CD14-positive monocyte (primary cell): ENCODE measurements around the gene C5orf58. TPM values are rescaled to one million over a fixed set of nuclear protein-coding genes. Genes with fewer than 3 reads are reported as not detected.

Experiments used
- DNase-seq, 3 donors: peaks; one replicate each; pipeline ENCODE4 v3.0.0-alpha.2; 2011 to 2022
- H2AFZ ChIP-seq: 2 replicates; pipeline ENCODE4 v1.6.0; 2012; ENCODE audit warnings: mild to moderate bottlenecking, low read depth, low read length, inconsistent platforms; ENCODE audit not compliant: insufficient read depth, poor library complexity, severe bottlenecking
- H3K27ac ChIP-seq, 2 donors: 1 replicate in 1 of 2; 2 replicates in 1 of 2; pipeline ENCODE4 v1.5.1; 2012 to 2013; ENCODE audit warnings: low read length in 2 of 2, control low read depth in 1 of 2, inconsistent platforms in 1 of 2, low read depth in 1 of 2, mild to moderate bottlenecking in 1 of 2
- H3K27me3 ChIP-seq, 2 donors: one replicate each; pipeline versions ENCODE4 v1.6.0 to v1.6.1; 2011 to 2013; ENCODE audit warnings: low read length in 2 of 2; ENCODE audit not compliant: control insufficient read depth in 2 of 2, insufficient read depth in 2 of 2
- H3K36me3 ChIP-seq, 2 donors: replicated peaks in 1 of 2; 1 replicate in 1 of 2; 2 replicates in 1 of 2; pipeline versions ENCODE4 v1.5.1 to v1.6.1; 2012 to 2013; ENCODE audit warnings: low read length in 2 of 2, control low read depth in 1 of 2, inconsistent platforms in 1 of 2, mild to moderate bottlenecking in 1 of 2; ENCODE audit not compliant: insufficient read depth in 2 of 2, control insufficient read depth in 1 of 2
- H3K4me1 ChIP-seq, 2 donors: 1 replicate in 1 of 2; 2 replicates in 1 of 2; pipeline versions ENCODE4 v1.5.1 to v1.6.1; 2012 to 2013; ENCODE audit warnings: low read length in 2 of 2, control low read depth in 1 of 2, inconsistent platforms in 1 of 2, mild to moderate bottlenecking in 1 of 2, moderate library complexity in 1 of 2; ENCODE audit not compliant: insufficient read depth in 2 of 2, control insufficient read depth in 1 of 2
- H3K4me2 ChIP-seq: replicated peaks from 2 replicates; pipeline ENCODE3; 2012; ENCODE audit warnings: low read length, moderate library complexity, mild to moderate bottlenecking; ENCODE audit not compliant: poor library complexity, severe bottlenecking; ENCODE audit errors: extremely low read depth
- H3K4me3 ChIP-seq, 3 experiments: fragments of 200-600 bp in 1 of 3; sonication (generic) in 1 of 3; replicated peaks in 1 of 3; 1 replicate in 2 of 3; 2 replicates in 1 of 3; pipeline ENCODE4 v1.5.1; 2011 to 2013; ENCODE audit warnings: low read length in 3 of 3, mild to moderate bottlenecking in 3 of 3, control low read depth in 2 of 3, low read depth in 2 of 3, inconsistent platforms in 1 of 3, moderate library complexity in 1 of 3
- H3K79me2 ChIP-seq: 2 replicates; pipeline ENCODE4 v1.6.0; 2012; ENCODE audit warnings: mild to moderate bottlenecking, control low read depth, inconsistent platforms, low read length, moderate library complexity; ENCODE audit not compliant: insufficient read depth
- H3K9ac ChIP-seq: 2 replicates; pipeline ENCODE4 v1.6.0; 2017; ENCODE audit warnings: low read length, mild to moderate bottlenecking; ENCODE audit not compliant: insufficient read depth, poor library complexity, severe bottlenecking
- H3K9me3 ChIP-seq, 2 donors: replicated peaks in 1 of 2; 1 replicate in 1 of 2; 2 replicates in 1 of 2; pipeline versions ENCODE4 v1.5.1 to v1.6.1; 2012 to 2013; ENCODE audit warnings: low read length in 2 of 2, control low read depth in 1 of 2; ENCODE audit not compliant: control insufficient read depth in 1 of 2, insufficient read depth in 1 of 2
- H4K20me1 ChIP-seq: 2 replicates; pipeline ENCODE4 v1.6.0; 2012; ENCODE audit warnings: mild to moderate bottlenecking, low read length, control low read depth, moderate library complexity; ENCODE audit not compliant: insufficient read depth
- H3K27ac Mint-ChIP-seq, 7 donors: one replicate each; pipeline ENCODE4 v1.8.0; 2020; ENCODE audit warnings: mild to moderate bottlenecking in 7 of 7, mixed read lengths in 7 of 7, moderate library complexity in 6 of 7, inconsistent platforms in 2 of 7
- H3K27me3 Mint-ChIP-seq, 3 donors: one replicate each; pipeline ENCODE4 v1.8.0; 2021 to 2022; ENCODE audit warnings: low read depth in 3 of 3, mild to moderate bottlenecking in 3 of 3, mixed read lengths in 3 of 3, moderate library complexity in 3 of 3, inconsistent platforms in 1 of 3
- H3K36me3 Mint-ChIP-seq, 2 donors: one replicate each; pipeline ENCODE4 v1.8.0; 2020; ENCODE audit warnings: mixed read lengths in 2 of 2, inconsistent platforms in 1 of 2, mild to moderate bottlenecking in 1 of 2
- H3K4me1 Mint-ChIP-seq: one replicate; pipeline ENCODE4 v1.8.0; 2020; ENCODE audit warnings: mild to moderate bottlenecking, mixed read lengths
- H3K4me3 Mint-ChIP-seq, 2 donors: one replicate each; pipeline ENCODE4 v1.8.0; 2020; ENCODE audit warnings: mild to moderate bottlenecking in 2 of 2, mixed read lengths in 2 of 2, moderate library complexity in 1 of 2
- H3K9me3 Mint-ChIP-seq, 7 donors: one replicate each; pipeline ENCODE4 v1.8.0; 2020 to 2022; ENCODE audit warnings: mixed read lengths in 7 of 7, mild to moderate bottlenecking in 6 of 7, moderate library complexity in 6 of 7, inconsistent platforms in 2 of 7
- WGBS: methylation state at CpG from one replicate; pipeline ENCODE4 v1.1.5; 2013; ENCODE audit warnings: missing lambda C conversion rate; ENCODE audit not compliant: insufficient coverage; 5-methylcytosine and 5-hydroxymethylcytosine counted together
- intact Hi-C, 2 donors: fragments of 100-400 bp; cut with micrococcal nuclease; formaldehyde crosslinking; loops; one replicate each; pipeline versions ENCODE4 v1.15.0 to v1.15.1; 2023
- polyA plus RNA-seq, 3 donors: library from polyadenylated mRNA; depleted of rRNA in 1 of 3; unstranded in 2 of 3; stranded (reverse) in 1 of 3; fragments of 300-500 nt in 2 of 3; fragments of >200 nt in 1 of 3; fragmentation: Illumina TruSeq in 2 of 3; gene quantifications; 1 replicate in 2 of 3; 2 replicates in 1 of 3; pipeline ENCODE4 v1.2.3, GENCODE V29; 2012 to 2021
- TF ChIP-seq, protein P1 (sequence below): fragments of 200-600 bp; IDR thresholded peaks from one replicate; pipeline ENCODE4 v1.8.0; 2022; ENCODE audit warnings: antibody characterized with exemption, mild to moderate bottlenecking

Gene C5orf58
- polyA plus RNA-seq, 3 donors, result 0.46 TPM; not detected in 2

DNA sequence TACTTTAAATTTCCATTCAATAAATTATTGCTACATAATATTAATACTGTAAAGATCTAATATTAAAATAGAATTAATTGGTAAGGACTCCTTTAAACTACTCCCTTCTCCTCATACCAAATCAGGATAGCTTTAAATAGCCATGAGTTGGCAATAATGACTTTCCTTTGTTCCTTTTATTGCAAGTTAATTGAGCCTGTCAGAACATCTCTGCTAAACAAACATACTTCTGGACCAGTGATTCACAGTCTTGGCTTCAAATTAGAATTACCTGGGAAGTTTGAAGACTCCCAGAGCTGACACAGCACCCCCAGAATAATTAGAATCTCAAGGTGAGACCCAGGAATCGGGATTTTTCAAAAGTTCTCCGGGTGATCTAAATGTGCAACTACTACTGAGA, 18.7 kb downstream of the C5orf58 start:
- Mint-ChIP-seq H3K36me3 (peaks cover 97 to 100% of the 10 kb centered on the region in 2 donors), H3K27me3 (peaks cover 0 to 1% (median 0%) of the 10 kb centered on the region in 3 donors), H3K4me3 (no peak overlapping the region), H3K27ac (no peak overlapping the region), H3K9me3 (peaks cover 0 to 4% (median 3%) of the 10 kb centered on the region in 7 donors), H3K4me1 (peaks cover 6% of the 10 kb centered on the region)
- intact Hi-C loops, result no loop called here
- TF ChIP-seq, protein P1, sequence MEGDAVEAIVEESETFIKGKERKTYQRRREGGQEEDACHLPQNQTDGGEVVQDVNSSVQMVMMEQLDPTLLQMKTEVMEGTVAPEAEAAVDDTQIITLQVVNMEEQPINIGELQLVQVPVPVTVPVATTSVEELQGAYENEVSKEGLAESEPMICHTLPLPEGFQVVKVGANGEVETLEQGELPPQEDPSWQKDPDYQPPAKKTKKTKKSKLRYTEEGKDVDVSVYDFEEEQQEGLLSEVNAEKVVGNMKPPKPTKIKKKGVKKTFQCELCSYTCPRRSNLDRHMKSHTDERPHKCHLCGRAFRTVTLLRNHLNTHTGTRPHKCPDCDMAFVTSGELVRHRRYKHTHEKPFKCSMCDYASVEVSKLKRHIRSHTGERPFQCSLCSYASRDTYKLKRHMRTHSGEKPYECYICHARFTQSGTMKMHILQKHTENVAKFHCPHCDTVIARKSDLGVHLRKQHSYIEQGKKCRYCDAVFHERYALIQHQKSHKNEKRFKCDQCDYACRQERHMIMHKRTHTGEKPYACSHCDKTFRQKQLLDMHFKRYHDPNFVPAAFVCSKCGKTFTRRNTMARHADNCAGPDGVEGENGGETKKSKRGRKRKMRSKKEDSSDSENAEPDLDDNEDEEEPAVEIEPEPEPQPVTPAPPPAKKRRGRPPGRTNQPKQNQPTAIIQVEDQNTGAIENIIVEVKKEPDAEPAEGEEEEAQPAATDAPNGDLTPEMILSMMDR, result no peak
- Histone ChIP-seq H3K27ac (no peak overlapping the region), H3K36me3 (peaks cover 99% of the 10 kb centered on the region in 2 donors), H3K4me2 (no peak overlapping the region), H3K27me3 (no peaks in the 10 kb centered on the region), H4K20me1 (peaks cover 99% of the 10 kb centered on the region), H2AFZ (no peak overlapping the region), H3K9ac (no peak overlapping the region), H3K4me3 (no peak overlapping the region), H3K9me3 (peaks cover 0 to 6% of the 10 kb centered on the region in 2 donors), H3K79me2 (peaks cover 5% of the 10 kb centered on the region), H3K4me1 (peaks cover 0 to 4% of the 10 kb centered on the region in 2 donors)
- WGBS, result no CpG with 5 or more reads among the region's 2 CpGs
- no peak for DNase-seq

DNA sequence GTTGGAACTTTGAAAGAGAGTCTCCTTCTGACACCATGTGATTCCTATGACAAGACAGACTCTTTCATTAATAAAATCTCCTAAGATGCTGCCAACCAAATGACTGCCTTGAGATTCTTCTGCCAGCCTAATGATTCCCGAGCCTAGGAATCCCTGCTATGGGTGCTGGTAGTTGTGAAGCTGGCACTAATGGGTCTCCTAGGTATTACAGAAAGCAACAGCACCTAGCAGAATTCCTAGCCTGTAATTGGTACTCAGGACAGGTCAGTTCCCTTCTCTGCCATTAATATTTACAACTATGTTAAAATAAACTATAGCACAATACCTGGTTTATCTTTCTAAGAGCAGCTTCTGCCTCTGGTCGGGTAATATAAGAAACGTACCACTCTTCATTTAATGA, 19.3 kb downstream of the C5orf58 start:
- H3K4me3 Mint-ChIP-seq, result no peak overlapping the region
- no peak for DNase-seq
- Histone ChIP-seq H3K4me2 (no peak overlapping the region), H3K9ac (no peak overlapping the region), H3K27ac (no peak overlapping the region), H2AFZ (no peak overlapping the region), H3K4me1 (peaks cover 0 to 4% of the 10 kb centered on the region in 2 donors), H3K4me3 (no peak overlapping the region), H3K79me2 (peaks cover 5% of the 10 kb centered on the region), H3K36me3 (peaks cover 99% of the 10 kb centered on the region in 2 donors), H3K9me3 (no peaks in the 10 kb centered on the region), H4K20me1 (peaks cover 99% of the 10 kb centered on the region), H3K27me3 (no peaks in the 10 kb centered on the region)
- H3K27me3 Mint-ChIP-seq, result peaks cover 0 to 1% (median 0%) of the 10 kb centered on the region in 3 donors
- peaks cover 0 to 2% (median 0%) of the 10 kb centered on the region in 7 donors for H3K9me3 Mint-ChIP-seq
- 100% methylated on average over 1 of the region's 3 CpGs for WGBS
- TF ChIP-seq, protein P1, result no peak
- peak overlapping the region in 1 of 7 donors; percentile 67 for H3K27ac Mint-ChIP-seq
- H3K4me1 Mint-ChIP-seq, result peaks cover 6% of the 10 kb centered on the region
- intact Hi-C loops, result no loop called here
- peaks cover 97 to 100% of the 10 kb centered on the region in 2 donors for H3K36me3 Mint-ChIP-seq
